ENCODE results near the gene C16orf74.

DNA sequence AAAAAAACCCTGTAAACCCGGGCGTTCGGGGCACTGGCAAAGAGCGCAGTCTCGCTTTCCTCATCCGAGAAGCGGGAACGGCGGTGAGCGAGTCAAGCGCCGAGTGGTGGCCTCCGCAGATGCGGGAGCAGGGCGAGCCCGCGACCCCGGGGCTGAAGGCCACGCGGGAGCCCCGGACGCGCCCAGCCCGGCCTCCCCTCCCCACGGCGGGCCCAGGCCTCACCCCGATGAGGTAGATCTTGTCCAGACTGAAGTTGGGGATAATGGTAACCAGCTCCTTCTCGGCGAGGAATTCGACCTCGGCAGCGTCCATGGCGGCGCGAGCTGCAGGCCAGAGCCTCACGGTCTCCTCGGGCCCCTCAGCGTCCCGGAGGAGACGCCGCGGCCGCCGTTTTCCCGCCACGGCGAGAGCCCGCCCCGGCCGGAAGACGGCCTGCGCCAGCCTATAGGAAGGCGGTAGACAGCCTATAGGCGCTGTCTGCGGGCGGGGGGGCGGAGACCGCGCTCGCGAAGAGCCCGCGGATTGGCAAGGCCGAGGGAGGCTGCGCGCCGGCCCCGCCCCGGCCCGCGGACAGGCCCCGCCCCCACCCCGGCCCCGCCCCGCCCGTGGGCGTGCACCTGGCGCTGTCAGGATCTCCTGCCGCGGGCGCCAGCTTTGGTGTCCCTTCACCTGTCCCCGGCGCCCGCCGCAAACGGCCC is 62.2 kb downstream of the C16orf74 start, which contains the start of gene GINS2:
- TF ChIP-seq, protein P1, sequence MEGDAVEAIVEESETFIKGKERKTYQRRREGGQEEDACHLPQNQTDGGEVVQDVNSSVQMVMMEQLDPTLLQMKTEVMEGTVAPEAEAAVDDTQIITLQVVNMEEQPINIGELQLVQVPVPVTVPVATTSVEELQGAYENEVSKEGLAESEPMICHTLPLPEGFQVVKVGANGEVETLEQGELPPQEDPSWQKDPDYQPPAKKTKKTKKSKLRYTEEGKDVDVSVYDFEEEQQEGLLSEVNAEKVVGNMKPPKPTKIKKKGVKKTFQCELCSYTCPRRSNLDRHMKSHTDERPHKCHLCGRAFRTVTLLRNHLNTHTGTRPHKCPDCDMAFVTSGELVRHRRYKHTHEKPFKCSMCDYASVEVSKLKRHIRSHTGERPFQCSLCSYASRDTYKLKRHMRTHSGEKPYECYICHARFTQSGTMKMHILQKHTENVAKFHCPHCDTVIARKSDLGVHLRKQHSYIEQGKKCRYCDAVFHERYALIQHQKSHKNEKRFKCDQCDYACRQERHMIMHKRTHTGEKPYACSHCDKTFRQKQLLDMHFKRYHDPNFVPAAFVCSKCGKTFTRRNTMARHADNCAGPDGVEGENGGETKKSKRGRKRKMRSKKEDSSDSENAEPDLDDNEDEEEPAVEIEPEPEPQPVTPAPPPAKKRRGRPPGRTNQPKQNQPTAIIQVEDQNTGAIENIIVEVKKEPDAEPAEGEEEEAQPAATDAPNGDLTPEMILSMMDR (IDR thresholded peaks at IDR 0.05), result no peak
- no peak for TF ChIP-seq POLR2A (IDR thresholded peaks at IDR 0.05)
